Aorta (tissue), 4 donors: ENCODE results near the gene RDH5. TPM values are rescaled to one million over a fixed set of nuclear protein-coding genes. Genes with fewer than 3 reads are reported as not detected.

ENCODE experiments used
- polyA plus RNA-seq, 2 donors: library from polyadenylated mRNA; stranded (reverse); fragments of 200-250 nt; gene quantifications; one replicate each; pipeline ENCODE4 v1.2.3, GENCODE V29; 2013
- total RNA-seq, 2 donors: library from RNA; stranded (reverse); fragmentation: NEBNext Ultra II Directional; extraction: Animal tissue kit (Norgen Biotek cat#: 25700); gene quantifications; one replicate each; pipeline ENCODE4 v1.2.1, GENCODE V29; 2021
- donor health status: healthy with polysubstance abuse.
- donor health status: Bipolar disorder and iron deficiency.
- donor health status: DM: no; HTN: no; CAD: no.
- donor health status: DM: yes; HTN: yes; CAD: no.

RDH5 gene
- total and polyA plus RNA-seq, 4 donors = 16.7 to 51.1 (median 35.6) TPM

Other genes with a start within 250 kb of the RDH5 start
- gene OR6C68, start 228.0 kb upstream of the RDH5 start, total RNA-seq = not detected
- gene OR6C68, start 228.0 kb upstream of the RDH5 start, polyA plus RNA-seq = not detected
- gene OR6C4, start 170.8 kb upstream of the RDH5 start, total RNA-seq = not detected
- gene OR6C4, start 170.8 kb upstream of the RDH5 start, polyA plus RNA-seq = not detected
- not detected for gene OR2AP1, start 147.9 kb upstream of the RDH5 start, total RNA-seq
- not detected for gene OR2AP1, start 147.9 kb upstream of the RDH5 start, polyA plus RNA-seq
- not detected for gene OR10P1, start 83.5 kb upstream of the RDH5 start, total RNA-seq
- gene OR10P1, start 83.5 kb upstream of the RDH5 start, polyA plus RNA-seq = not detected
- 100 to 1,000 TPM; 463 to 747 TPM for gene ITGA7, start 12.5 kb upstream of the RDH5 start, total RNA-seq
- gene ITGA7, start 12.5 kb upstream of the RDH5 start, polyA plus RNA-seq = 100 to 1,000 TPM in 1 of 2 donors, 10 to 100 TPM in 1; 76.1 to 633 TPM
- gene BLOC1S1, start 4.3 kb upstream of the RDH5 start, total RNA-seq = 100 to 1,000 TPM in 1 of 2 donors, 10 to 100 TPM in 1; 87.3 to 115 TPM
- 100 to 1,000 TPM; 248 to 351 TPM for gene BLOC1S1, start 4.3 kb upstream of the RDH5 start, polyA plus RNA-seq
- 1,000 to 10,000 TPM; 1,107 to 1,135 TPM for gene CD63, start 8.6 kb downstream of the RDH5 start, total RNA-seq
- 1,000 to 10,000 TPM; 1,323 to 1,532 TPM for gene CD63, start 8.6 kb downstream of the RDH5 start, polyA plus RNA-seq
- 1 to 10 TPM; 6.6 to 9.4 TPM for gene GDF11, start 22.7 kb downstream of the RDH5 start, total RNA-seq
- gene GDF11, start 22.7 kb downstream of the RDH5 start, polyA plus RNA-seq = 1 to 10 TPM; 3.0 to 4.2 TPM
- 10 to 100 TPM; 48.3 to 51.8 TPM for gene SARNP, start 97.3 kb downstream of the RDH5 start, total RNA-seq
- gene SARNP, start 97.3 kb downstream of the RDH5 start, polyA plus RNA-seq = 100 to 1,000 TPM in 1 of 2 donors, 10 to 100 TPM in 1; 88.9 to 123 TPM
- 10 to 100 TPM; 23.6 to 34.6 TPM for gene ORMDL2, start 97.6 kb downstream of the RDH5 start, total RNA-seq
- 10 to 100 TPM; 32.5 to 37.4 TPM for gene ORMDL2, start 97.6 kb downstream of the RDH5 start, polyA plus RNA-seq
- 10 to 100 TPM; 22.6 to 24.6 TPM for gene DNAJC14, start 109.2 kb downstream of the RDH5 start, total RNA-seq
- 10 to 100 TPM; 11.9 to 12.3 TPM for gene DNAJC14, start 109.2 kb downstream of the RDH5 start, polyA plus RNA-seq
- gene MMP19, start 122.5 kb downstream of the RDH5 start, total RNA-seq = 100 to 1,000 TPM in 1 of 2 donors, 10 to 100 TPM in 1; 26.4 to 144 TPM
- 10 to 100 TPM in 1 of 2 donors, 1 to 10 TPM in 1; 8.9 to 94.4 TPM for gene MMP19, start 122.5 kb downstream of the RDH5 start, polyA plus RNA-seq
- 10 to 100 TPM; 21.9 to 23.5 TPM for gene PYM1, start 207.5 kb downstream of the RDH5 start, total RNA-seq
- gene PYM1, start 207.5 kb downstream of the RDH5 start, polyA plus RNA-seq = 10 to 100 TPM; 28.9 to 40.2 TPM
- gene DGKA, start 210.8 kb downstream of the RDH5 start, total RNA-seq = 10 to 100 TPM; 74.1 to 86.5 TPM
- gene DGKA, start 210.8 kb downstream of the RDH5 start, polyA plus RNA-seq = 10 to 100 TPM; 41.4 to 85.6 TPM
- gene PMEL, start 245.6 kb downstream of the RDH5 start, total RNA-seq = 1 to 10 TPM in 1 of 2 donors, under 1 TPM in 1; 0.93 to 2.0 TPM
- 1 to 10 TPM in 1 of 2 donors, under 1 TPM in 1; 0.64 to 2.9 TPM for gene PMEL, start 245.6 kb downstream of the RDH5 start, polyA plus RNA-seq
- 10 to 100 TPM; 29.8 to 35.5 TPM for gene CDK2, start 246.4 kb downstream of the RDH5 start, total RNA-seq
- 10 to 100 TPM; 27.9 to 36.5 TPM for gene CDK2, start 246.4 kb downstream of the RDH5 start, polyA plus RNA-seq